GM21717 (cell line): ENCODE data around the gene FOSL1.
"Not testable (repeated sequence)": the region's sequence is repeated elsewhere in the genome, so short reads cannot be mapped to it uniquely, and the experiment has no call there.

Experiments used
- ATAC-seq: cut with Tn5 transposase; IDR thresholded peaks from one replicate; pipeline ENCODE4 v1.9.1; 2021; ENCODE audit warnings: mild to moderate bottlenecking, moderate library complexity; ENCODE audit not compliant: unreplicated experiment

Gene FOSL1

DNA sequence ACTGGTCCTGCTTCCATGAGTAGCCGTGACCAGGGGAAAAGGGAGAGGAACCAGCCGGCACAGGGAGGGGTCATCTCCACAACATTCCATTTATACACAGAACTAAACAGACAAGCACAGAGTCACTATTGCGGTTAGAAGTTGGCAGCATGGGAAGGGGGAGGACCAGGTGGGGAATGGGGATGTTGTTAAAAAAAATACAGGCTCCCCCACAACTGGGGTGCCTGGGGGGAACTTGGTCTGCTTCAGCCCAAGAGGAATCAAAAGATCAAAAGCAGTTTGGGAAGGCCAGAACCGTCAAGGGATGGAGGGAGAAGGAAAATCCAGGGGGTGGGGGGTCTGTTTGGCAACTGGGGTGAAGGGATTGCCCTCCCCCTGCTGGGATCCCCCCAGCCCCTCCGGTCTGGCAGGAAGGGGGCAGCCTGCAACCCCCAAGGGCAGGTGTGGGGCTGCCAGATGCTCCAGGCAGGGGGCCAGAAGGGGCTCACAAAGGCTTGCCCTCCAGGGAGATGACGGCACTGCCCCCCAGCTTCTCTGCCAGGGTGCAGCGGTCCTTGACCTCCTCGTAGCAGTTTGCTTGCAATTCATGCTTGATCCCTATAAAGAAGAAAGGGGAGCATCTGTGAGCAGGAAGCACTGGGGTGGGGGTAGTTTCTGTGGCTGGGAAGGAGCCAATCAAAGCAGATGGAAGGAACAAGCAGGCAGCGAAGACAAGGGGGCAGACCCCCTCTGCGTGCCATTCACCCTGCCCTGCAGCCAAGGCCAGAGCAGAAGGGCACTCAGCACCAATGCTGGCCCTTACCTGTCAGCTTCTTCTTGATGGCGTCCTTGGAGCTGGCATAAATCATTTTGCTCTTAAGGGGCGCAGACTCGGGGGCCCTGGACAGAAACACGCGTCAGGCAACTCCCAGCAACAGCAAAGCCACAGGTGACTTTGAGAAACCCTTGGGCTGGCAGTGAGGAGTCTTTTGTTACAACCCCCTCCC lies 45.0 kb downstream of the FOSL1 start:
- no peak for ATAC-seq

DNA sequence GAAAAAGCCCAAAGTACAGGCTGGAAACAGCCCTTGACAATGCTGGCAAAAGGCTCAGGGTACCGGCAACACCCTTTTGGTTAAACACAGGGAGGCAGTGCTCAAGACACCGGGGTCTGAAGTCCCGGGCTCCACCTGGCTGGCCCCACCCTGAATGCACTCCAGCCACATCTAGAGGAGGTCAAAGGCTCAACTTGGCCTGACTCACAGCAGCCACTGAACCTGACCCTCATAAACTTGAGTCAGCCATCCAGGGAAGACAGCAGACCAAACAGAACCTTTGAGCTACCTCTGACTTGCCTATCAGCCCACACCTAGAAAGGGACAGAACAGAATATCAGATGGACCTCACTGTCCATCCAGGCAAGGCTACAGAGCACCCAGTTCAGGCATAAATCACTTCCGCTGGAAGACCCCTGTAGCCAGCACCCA lies 46.0 kb downstream of the FOSL1 start:
- ATAC-seq, result no peak

DNA sequence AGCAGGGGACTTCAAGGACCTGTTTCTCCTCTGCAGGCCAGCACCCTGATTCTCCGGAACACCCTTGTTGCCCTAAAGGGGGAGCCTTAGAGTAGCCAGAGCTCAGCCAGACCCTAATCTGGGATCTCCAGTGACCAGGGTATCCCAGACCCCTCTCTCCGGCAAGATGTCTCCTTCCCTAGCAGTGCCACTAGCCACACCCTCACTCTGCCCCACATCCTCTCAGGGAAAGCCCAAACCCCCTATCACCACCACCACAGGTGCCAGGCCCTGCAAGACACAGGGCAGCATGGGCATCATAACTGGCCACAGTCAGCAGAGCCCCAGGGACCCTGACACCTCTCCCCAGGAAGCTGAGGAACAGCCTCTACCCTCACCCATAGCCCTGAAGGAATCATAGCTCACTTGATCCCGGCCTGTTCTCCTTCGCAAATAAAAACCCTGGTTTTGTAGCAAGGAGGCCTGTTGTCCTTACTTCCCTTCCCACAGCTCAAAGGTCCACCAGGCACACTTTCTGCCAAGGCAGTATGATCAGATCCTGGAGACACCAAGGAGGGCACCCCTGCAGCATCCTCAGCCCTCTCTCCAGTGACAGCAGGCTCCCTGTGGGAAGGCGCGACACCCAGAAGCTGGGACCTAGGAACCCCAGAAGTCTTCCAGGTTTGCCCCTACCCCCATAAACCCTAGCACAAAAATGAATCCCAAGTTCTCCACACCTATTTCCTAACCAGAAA lies 46.8 kb downstream of the FOSL1 start:
- no peak for ATAC-seq

DNA sequence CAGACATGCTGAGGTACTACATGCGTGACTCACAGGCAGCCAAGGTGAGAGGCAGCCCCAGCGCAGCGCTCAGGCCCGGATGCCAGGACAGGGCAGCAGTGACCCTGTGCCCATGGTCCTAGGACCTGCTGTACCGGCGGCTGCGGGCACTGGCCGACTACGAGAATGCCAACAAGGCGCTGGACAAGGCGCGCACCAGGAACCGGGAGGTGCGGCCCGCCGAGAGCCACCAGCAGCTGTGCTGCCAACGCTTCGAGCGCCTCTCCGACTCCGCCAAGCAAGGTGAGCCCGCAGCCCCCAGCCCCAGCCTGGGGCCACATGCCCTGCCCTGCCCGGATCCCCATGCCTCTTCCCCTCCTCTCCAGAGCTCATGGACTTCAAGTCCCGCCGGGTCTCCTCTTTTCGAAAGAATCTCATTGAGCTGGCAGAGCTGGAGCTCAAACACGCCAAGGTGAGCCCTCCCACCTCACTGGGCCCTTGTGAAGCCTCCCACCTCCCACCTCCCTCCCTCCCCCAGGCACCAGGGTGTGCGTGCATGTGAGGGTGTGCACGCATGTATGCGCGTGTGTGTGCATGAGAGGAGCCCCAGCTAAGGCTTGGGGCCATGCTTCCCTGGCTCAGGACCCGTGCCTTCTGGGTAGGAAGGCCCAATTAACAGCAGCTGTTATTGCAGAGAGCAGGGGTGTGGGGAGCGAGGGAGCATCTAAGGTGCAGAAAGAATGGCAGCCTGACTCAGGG lies 47.5 kb downstream of the FOSL1 start:
- ATAC-seq, result no peak

DNA sequence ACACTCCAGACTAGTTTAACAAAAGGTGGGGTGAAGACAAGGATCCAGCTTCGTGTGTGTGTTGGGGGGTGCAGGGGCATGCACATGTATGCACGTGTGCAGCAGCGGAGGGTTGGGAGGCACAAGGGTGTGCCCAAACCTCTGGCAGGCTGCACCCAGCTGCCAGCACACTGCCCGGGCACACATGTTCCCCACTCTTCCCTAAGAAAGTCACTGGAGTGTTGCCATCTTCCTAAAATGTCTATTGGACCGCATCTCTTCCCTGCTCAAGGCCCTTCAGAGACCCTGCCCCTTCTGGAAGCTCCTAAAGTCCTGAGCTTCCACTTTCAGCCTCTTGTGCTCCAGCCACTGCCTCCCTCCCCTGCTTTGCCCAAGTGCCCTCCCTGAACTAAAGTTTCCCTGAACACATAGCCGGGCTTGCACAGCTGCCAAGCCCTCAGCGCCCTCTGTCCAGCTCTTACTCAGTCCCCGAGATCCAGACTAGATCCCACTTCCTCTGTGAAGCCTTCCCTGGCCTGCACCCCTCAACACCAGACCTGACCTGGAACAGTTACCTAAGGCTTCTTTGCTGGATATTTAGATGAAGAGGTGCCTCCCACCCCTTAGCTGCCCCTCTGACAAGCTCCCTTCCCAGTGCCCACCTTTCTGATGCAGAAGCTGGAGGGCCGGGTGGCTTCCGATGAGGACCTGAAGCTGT lies 48.2 kb downstream of the FOSL1 start:
- ATAC-seq, result no peak

DNA sequence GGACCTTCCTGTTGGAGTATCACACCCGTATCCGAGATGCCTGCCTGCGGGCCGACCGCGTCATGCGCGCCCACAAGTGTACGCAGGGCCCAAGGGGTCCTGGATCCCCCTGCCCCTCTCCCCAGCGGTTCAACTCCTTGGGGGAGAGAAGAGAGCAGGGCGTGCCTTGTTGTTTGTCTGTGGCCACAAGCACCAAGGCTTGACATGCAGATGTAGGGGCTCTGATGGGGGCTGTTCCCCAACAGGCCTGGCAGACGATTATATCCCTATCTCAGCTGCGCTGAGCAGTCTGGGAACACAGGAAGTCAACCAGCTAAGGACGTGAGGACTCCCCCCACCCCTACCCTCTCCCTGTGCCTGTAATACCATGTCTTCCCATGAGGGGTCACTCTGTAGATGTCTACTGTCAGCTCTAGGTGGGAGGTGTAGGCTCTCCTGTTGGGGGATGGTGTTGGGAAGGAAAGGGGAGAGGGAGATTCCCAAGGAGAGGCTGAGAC lies 49.1 kb downstream of the FOSL1 start:
- ATAC-seq, result no peak

DNA sequence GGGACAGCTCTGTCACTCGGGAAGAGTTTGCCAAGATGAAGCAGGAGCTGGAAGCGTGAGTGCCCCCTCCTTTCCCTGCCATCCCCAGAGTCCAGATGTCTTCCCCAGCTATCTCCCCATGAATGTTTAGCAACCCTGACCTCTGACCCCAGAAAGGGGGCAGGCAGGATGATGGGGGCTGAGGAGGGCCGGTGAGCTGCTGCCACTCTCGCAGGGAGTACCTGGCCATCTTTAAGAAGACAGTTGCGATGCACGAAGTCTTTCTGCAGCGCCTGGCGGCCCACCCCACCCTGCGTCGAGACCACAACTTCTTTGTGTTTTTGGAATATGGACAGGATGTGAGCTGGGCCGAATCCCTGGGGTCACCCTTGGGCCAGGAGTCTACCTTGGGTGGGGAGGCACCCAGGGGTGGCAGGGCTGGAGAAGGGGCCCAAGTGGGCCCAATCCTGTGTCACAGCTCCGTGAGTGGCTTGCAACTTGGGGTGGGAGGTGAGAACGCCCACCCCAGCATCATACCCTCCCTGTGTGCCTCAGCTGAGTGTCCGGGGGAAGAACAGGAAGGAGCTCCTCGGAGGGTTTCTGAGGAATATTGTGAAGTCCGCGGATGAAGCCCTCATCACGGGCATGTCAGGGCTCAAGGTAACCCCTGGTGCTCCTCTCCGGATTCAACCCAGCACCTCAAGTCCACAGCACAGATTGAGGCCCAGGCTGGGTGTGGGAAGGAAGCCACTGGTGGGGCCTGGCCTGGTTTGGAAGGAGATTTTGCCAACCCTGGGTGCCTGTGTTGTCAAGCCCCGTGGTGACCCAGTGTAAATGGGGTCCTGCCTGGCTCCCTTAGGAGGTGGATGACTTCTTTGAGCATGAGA lies 49.7 kb downstream of the FOSL1 start:
- ATAC-seq, result no peak

DNA sequence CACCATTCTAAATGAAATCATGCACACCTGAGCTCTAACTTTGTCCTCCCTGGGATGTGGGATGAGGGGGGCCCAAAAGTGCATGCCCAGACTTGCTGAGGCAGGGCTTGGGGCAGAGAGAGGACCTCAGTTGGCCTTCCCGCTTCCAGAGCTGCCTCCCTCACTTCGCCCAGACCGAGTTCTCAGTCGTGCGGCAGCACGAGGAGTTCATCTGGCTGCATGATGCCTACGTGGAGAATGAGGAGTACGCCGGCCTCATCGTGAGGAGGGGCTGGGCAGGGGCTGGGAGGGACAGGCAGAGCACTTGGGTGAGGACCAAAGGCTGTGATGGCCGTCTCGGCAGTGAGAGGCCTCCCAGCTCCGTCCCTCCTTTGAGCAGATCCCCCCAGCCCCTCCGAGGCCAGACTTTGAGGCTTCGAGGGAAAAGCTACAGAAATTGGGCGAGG lies 50.4 kb downstream of the FOSL1 start:
- no peak for ATAC-seq

DNA sequence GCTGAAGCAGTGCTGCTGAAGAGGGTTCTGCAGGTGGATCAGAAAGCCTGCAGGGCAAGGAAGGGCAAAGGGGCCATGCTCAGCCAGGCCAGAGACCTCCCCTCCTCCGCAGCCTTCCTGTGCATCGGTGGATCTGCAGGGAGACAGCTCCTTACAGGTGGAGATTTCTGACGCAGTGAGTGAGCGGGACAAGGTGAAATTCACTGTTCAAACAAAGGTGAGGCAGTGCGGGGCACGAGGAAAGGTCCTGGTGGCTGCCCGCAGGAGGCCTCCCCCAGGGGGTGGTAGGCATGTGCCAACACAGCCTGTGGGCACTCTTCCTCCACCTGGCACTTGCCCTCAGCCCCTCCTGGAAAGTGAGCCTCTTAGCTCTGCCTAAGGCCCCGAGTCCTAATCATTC lies 50.8 kb downstream of the FOSL1 start:
- no peak for ATAC-seq

DNA sequence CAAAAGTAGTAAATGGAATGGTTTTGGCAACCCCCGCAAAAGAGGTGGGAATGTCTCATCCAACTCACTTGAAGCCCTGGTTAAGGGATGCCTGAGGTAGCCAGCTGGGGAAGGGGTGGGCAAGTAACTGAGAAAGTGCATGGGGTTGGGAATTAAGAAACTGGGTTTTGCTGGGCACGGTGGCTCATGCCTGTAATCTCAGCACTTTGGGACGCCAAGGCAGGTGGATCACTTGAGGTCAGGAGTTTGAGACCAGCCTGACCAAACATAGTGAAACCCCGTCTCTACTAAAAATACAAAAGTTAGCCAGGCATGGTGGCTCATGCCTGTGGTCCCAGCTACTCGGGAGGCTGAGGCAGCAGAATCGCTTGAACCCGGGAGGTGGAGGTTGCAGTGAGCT lies 51.5 kb downstream of the FOSL1 start:
- ATAC-seq, result not testable (repeated sequence)

DNA sequence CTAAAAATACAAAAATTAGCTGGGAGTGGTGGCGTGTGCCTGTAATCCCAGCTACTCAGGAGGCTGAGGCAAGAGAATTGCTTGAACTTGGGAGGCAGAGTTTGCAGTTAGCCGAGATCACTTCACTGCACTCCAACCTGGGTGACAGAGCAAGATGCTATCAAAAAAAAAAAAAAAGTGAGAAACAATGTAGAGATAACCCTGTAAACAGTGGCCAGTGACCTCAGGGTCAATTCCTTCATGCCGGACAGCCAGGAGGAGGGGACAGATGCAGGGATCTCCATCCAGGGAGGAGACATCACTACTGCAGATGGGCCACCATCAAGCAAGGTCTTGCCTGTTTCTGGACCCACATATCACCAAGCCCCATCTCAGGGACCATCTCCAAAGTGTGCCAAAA lies 52.4 kb downstream of the FOSL1 start:
- ATAC-seq, result no peak

DNA sequence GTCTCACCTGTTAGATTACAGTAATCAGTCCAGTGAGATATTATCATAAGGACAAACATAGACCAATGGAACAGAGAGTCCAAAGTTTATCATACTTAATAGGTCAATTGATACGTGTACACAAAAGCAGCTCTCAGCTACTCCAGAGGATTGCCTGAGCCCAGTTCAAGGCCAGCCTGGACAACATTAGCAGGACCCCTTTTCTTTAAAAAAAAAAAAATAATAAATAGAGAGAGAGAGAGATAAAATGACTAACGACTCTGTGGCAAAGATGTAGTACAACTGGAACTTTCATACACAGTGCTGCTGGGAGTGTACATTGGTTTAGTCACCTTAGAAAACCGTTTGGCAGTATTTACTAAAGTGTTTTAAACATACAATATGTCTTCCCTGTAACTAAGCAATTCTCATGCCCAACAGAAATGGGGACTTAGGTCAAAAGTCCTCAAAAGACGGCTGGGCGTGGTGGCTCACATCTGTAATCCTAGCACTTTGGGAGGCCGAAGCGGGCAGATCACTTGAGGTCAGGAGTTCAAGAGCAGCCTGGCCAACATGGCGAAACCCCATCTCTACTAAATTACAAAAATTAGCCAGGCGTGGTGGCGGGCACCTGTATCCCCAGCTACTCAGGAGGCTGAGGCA lies 55.8 kb downstream of the FOSL1 start:
- ATAC-seq, result no peak

DNA sequence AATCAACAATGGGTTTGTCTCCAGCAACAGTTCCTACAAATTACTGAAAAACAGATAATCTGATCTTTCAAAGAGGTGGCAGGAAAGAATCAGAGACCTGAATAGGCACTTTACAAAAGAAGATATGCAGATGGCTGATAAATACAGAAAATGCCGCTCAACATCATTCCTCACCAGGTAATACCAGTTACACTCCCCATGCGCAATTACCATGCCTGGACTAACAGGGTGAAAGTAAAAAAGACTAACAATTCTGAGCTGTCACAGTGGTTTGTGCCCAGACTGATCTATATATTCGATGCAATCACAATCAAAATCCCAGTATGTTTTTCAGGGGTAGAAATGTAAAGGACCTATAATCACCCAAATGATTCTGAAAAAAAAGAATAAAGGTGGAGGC lies 56.4 kb downstream of the FOSL1 start:
- ATAC-seq, result no peak

DNA sequence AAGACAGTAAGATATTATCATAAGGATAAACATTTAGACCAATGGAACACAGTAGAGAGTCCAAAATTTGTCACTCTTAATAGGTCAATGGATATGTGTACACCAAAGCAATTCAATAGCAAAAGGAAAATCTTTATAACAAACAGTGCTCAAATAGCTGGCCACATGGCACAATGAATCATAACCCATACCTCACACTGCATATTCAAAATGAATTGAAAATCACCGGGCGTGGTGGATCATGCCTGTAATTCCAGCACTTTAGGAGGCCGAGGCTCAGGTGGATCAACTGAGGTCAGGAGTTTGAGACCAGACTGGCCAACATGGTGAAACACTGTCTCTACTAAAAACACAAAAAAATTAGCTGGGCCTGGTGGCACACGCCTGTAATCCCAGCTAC lies 58.0 kb downstream of the FOSL1 start:
- no peak for ATAC-seq
